ENCODE results near the gene LRRC8E.
"Not testable (repeated sequence)": the region's sequence is repeated elsewhere in the genome, so short reads cannot be mapped to it uniquely, and the experiment has no call there.

Gene LRRC8E

GRCh38 chr19:7855426-7856108 is 32.7 kb upstream of the LRRC8E start:
- no peak for DNase-seq (ENCODE audit: low spot score)

- no peak for DNase-seq (ENCODE audit: low spot score)
These were observed 32.2 kb upstream of the LRRC8E start for GRCh38 chr19:7856109-7856591.

- no peak for DNase-seq (ENCODE audit: low spot score)
These were observed 31.3 kb upstream of the LRRC8E start for GRCh38 chr19:7856679-7857663.

GRCh38 chr19:7857727-7858108 is 30.6 kb upstream of the LRRC8E start:
- no peak for DNase-seq (ENCODE audit: low spot score)

- DNase-seq (ENCODE audit: low spot score), result no peak
These were observed 30.1 kb upstream of the LRRC8E start for GRCh38 chr19:7858109-7858770.

- not testable (repeated sequence) for DNase-seq (ENCODE audit: low spot score)
These were observed 29.2 kb upstream of the LRRC8E start for GRCh38 chr19:7859087-7859486.

GRCh38 chr19:7859831-7860713 is 28.2 kb upstream of the LRRC8E start:
- no peak for DNase-seq (ENCODE audit: low spot score)

GRCh38 chr19:7860714-7861618 is 27.3 kb upstream of the LRRC8E start:
- DNase-seq (ENCODE audit: low spot score), result no peak

GRCh38 chr19:7861619-7862412 is 26.5 kb upstream of the LRRC8E start:
- DNase-seq (ENCODE audit: low spot score), result no peak

- DNase-seq (ENCODE audit: low spot score), result no peak
These were observed 25.8 kb upstream of the LRRC8E start for GRCh38 chr19:7862413-7862951.

GRCh38 chr19:7863157-7863970 is 24.9 kb upstream of the LRRC8E start:
- no peak for DNase-seq (ENCODE audit: low spot score)

- no peak for DNase-seq (ENCODE audit: low spot score)
These were observed 24.2 kb upstream of the LRRC8E start for GRCh38 chr19:7863971-7864689.

GRCh38 chr19:7864690-7865074 is 23.6 kb upstream of the LRRC8E start:
- DNase-seq (ENCODE audit: low spot score), result no peak

- DNase-seq (ENCODE audit: low spot score), result no peak
These were observed 22.9 kb upstream of the LRRC8E start for GRCh38 chr19:7865262-7865911.

GRCh38 chr19:7866399-7867091 is 21.8 kb upstream of the LRRC8E start:
- no peak for DNase-seq (ENCODE audit: low spot score)

- no peak for DNase-seq (ENCODE audit: low spot score)
These were observed 21.0 kb upstream of the LRRC8E start for GRCh38 chr19:7867092-7867844.
